ENCODE measurements around the gene BID.

GRCh38 chr22:17780741-17781318, 6.6 kb upstream of the BID start:
- TF ChIP-seq JUND (IDR thresholded peaks at IDR 0.05) (no peak), CTCF (IDR thresholded peaks at IDR 0.05 in 2 of 3, conservative IDR thresholded peaks at IDR 0.05 in 1 of 3; ENCODE audit: borderline replicate concordance in 1 of 3, insufficient read depth in 1 of 3, low read depth in 2 of 3, low read length in 2 of 3) (no peak), POLR2A (IDR thresholded peaks at IDR 0.05; ENCODE audit: borderline replicate concordance, extremely low read depth, insufficient read depth, insufficient read length) (no peak), SRF (IDR thresholded peaks at IDR 0.05; ENCODE audit: low read depth) (no peak), EZH2 (IDR thresholded peaks at IDR 0.05) (no peak), MAX (IDR thresholded peaks at IDR 0.05) (no peak), RAD21 (IDR thresholded peaks at IDR 0.05; ENCODE audit: low read depth) (no peak), SP1 (IDR thresholded peaks at IDR 0.05; ENCODE audit: low read depth) (no peak), YY1 (IDR thresholded peaks at IDR 0.05; ENCODE audit: extremely low read depth, insufficient replicate concordance, low read depth, low read length) (no peak), EGR1 (IDR thresholded peaks at IDR 0.05; ENCODE audit: low read depth) (no peak), POLR2AphosphoS5 (IDR thresholded peaks at IDR 0.05; ENCODE audit: low read depth, low read length) (no peak)
